Fibroblast of lung (primary cell): ENCODE data around the gene PPM1E. TPM values are rescaled to one million over a fixed set of nuclear protein-coding genes. Genes with fewer than 3 reads are reported as not detected.

ENCODE experiments used
- DNase-seq, 2 donors: peaks; one replicate each; pipeline versions ENCODE4 v3.0.0 to v3.0.0-alpha.2; 2010; ENCODE audit warnings: low read depth in 2 of 2
- H2AFZ ChIP-seq: 2 replicates; pipeline ENCODE4 v1.5.1; 2012; ENCODE audit warnings: low read length, control low read depth, inconsistent platforms
- H3K27ac ChIP-seq: 2 replicates; pipeline ENCODE4 v1.5.1; 2011; ENCODE audit warnings: low read length, control low read depth; ENCODE audit not compliant: insufficient read depth
- H3K27me3 ChIP-seq: 2 replicates; pipeline ENCODE4 v1.5.1; 2011; ENCODE audit warnings: mild to moderate bottlenecking, low read length; ENCODE audit not compliant: control insufficient read depth, insufficient read depth
- H3K36me3 ChIP-seq: 2 replicates; pipeline ENCODE4 v1.5.1; 2011; ENCODE audit warnings: low read length; ENCODE audit not compliant: control insufficient read depth, insufficient read depth
- H3K4me1 ChIP-seq: 2 replicates; pipeline ENCODE4 v1.5.1; 2011; ENCODE audit warnings: low read length; ENCODE audit not compliant: control insufficient read depth, insufficient read depth; ENCODE audit errors: extremely low read depth
- H3K4me2 ChIP-seq: 2 replicates; pipeline ENCODE4 v1.5.1; 2011; ENCODE audit warnings: low read length, control low read depth; ENCODE audit not compliant: insufficient read depth; ENCODE audit errors: extremely low read depth
- H3K4me3 ChIP-seq, 4 experiments: fragments of 200-600 bp in 1 of 4; sonication (generic) in 1 of 4; replicated peaks in 1 of 4; 2 replicates each; pipeline ENCODE4 v1.5.1; 2011 to 2016; ENCODE audit warnings: low read length in 4 of 4, low read depth in 3 of 4, mild to moderate bottlenecking in 3 of 4, control low read depth in 2 of 4, inconsistent platforms in 1 of 4, mixed read lengths in 1 of 4; ENCODE audit not compliant: insufficient read depth in 1 of 4; ENCODE audit errors: control extremely low read depth in 1 of 4
- H3K79me2 ChIP-seq: 2 replicates; pipeline ENCODE4 v1.5.1; 2012; ENCODE audit warnings: mild to moderate bottlenecking, low read length, inconsistent platforms; ENCODE audit not compliant: control insufficient read depth, insufficient read depth
- H3K9ac ChIP-seq: 2 replicates; pipeline ENCODE4 v1.5.1; 2011; ENCODE audit warnings: mild to moderate bottlenecking, low read length, control low read depth; ENCODE audit not compliant: insufficient read depth
- H3K9me3 ChIP-seq: 2 replicates; pipeline ENCODE4 v1.5.1; 2012; ENCODE audit warnings: low read depth, low read length; ENCODE audit not compliant: control insufficient read depth, insufficient read depth
- H4K20me1 ChIP-seq: 2 replicates; pipeline ENCODE4 v1.5.1; 2011; ENCODE audit warnings: low read length; ENCODE audit not compliant: control insufficient read depth, insufficient read depth; ENCODE audit errors: extremely low read depth
- EZH2 ChIP-seq: IDR thresholded peaks from 2 replicates; pipeline ENCODE4 v1.5.1; 2012; ENCODE audit warnings: low read length, control low read depth, mild to moderate bottlenecking; ENCODE audit errors: missing control alignments
- polyA plus RNA-seq, 2 donors: library from polyadenylated mRNA; depleted of rRNA in 1 of 2; stranded (reverse) in 1 of 2; unstranded in 1 of 2; fragments of >200 nt; gene quantifications; 2 replicates each; pipeline ENCODE4 v1.2.1, GENCODE V29; 2011 to 2012; ENCODE audit warnings: missing spikeins in 1 of 2
- total RNA-seq: library from RNA; depleted of rRNA; stranded (reverse); fragments of >200 nt; gene quantifications from 2 replicates; pipeline ENCODE4 v1.2.1, GENCODE V29; 2014
- TF ChIP-seq, protein P1 (sequence below), 2 donors: IDR thresholded peaks in 1 of 2; conservative IDR thresholded peaks in 1 of 2; 1 replicate in 1 of 2; 2 replicates in 1 of 2; pipeline ENCODE4 v1.5.1; 2011 to 2012; ENCODE audit warnings: low read length in 2 of 2, control low read depth in 1 of 2, inconsistent platforms in 1 of 2, low read depth in 1 of 2, mild to moderate bottlenecking in 1 of 2

The PPM1E gene
- total and polyA plus RNA-seq, 2 donors (not counting 1 experiment from before 2014, with no cell fraction given): 0.02 to 0.50 TPM

DNA sequence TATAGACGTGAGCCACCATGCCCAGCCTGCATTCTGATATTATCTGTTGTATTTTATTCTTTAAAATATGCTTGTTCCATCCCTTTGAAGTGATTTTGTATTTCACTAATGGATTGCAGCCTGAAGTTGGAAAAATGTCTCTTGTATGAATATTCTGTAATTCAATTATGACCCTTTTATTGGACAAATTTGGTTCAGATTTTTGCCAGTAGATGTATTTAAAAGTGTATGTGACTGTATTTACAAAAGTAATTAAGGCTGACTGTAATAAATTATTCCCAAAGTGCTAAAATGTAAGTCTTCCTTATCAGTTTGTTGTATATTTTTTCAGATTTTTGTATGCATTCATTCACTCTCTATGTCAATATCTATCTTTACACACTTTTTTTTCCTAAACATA lies 23.8 kb downstream of the PPM1E start:
- Histone ChIP-seq H4K20me1 (no peaks in the 10 kb centered on the region), H2AFZ (no peak overlapping the region), H3K36me3 (no peaks in the 10 kb centered on the region), H3K27ac (no peak overlapping the region), H3K27me3 (no peaks in the 10 kb centered on the region), H3K4me2 (no peak overlapping the region), H3K4me3 (no peak overlapping the region), H3K4me1 (no peaks in the 10 kb centered on the region), H3K79me2 (no peaks in the 10 kb centered on the region), H3K9me3 (no peaks in the 10 kb centered on the region), H3K9ac (no peak overlapping the region)
- no peak for DNase-seq
- TF ChIP-seq EZH2: no peak
- TF ChIP-seq, protein P1, sequence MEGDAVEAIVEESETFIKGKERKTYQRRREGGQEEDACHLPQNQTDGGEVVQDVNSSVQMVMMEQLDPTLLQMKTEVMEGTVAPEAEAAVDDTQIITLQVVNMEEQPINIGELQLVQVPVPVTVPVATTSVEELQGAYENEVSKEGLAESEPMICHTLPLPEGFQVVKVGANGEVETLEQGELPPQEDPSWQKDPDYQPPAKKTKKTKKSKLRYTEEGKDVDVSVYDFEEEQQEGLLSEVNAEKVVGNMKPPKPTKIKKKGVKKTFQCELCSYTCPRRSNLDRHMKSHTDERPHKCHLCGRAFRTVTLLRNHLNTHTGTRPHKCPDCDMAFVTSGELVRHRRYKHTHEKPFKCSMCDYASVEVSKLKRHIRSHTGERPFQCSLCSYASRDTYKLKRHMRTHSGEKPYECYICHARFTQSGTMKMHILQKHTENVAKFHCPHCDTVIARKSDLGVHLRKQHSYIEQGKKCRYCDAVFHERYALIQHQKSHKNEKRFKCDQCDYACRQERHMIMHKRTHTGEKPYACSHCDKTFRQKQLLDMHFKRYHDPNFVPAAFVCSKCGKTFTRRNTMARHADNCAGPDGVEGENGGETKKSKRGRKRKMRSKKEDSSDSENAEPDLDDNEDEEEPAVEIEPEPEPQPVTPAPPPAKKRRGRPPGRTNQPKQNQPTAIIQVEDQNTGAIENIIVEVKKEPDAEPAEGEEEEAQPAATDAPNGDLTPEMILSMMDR (conservative IDR thresholded peaks at IDR 0.05 in 1 of 2, IDR thresholded peaks at IDR 0.05 in 1 of 2; ENCODE audit: low read depth in 1 of 2, low read length in 2 of 2): no peak

DNA sequence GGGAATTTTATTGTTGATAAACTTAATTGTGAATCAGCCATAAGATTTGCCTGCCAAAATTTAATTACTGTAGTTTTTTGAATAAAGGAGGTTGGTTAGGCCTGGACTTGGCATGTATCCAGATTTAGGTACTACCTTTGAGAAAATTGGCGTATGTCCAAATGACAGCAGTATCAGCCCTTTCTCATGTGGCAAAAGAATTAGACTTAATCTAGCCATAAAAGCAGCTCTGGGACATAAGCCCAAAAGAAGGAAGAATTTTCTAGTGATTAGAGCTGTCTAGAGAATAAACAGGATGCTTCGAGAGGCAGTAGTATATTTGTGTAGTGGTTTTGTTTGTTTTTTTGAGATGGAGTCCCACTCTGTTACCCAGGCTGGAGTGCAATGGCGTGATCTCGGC lies 27.7 kb downstream of the PPM1E start:
- no peaks in the 10 kb centered on the region for H3K36me3 ChIP-seq
- H3K79me2 ChIP-seq: no peaks in the 10 kb centered on the region
- no peak overlapping the region for H3K4me3 ChIP-seq
- H3K27ac ChIP-seq: no peak overlapping the region
- DNase-seq: peak; percentile 3 to 4
- no peak overlapping the region for H3K9ac ChIP-seq
- TF ChIP-seq, protein P1 (conservative IDR thresholded peaks at IDR 0.05 in 1 of 2, IDR thresholded peaks at IDR 0.05 in 1 of 2; ENCODE audit: low read depth in 1 of 2, low read length in 2 of 2): no peak
- TF ChIP-seq EZH2: no peak
- no peaks in the 10 kb centered on the region for H3K27me3 ChIP-seq
- no peaks in the 10 kb centered on the region for H4K20me1 ChIP-seq
- no peak overlapping the region for H2AFZ ChIP-seq
- no peaks in the 10 kb centered on the region for H3K4me1 ChIP-seq
- H3K9me3 ChIP-seq: no peaks in the 10 kb centered on the region
- H3K4me2 ChIP-seq: no peak overlapping the region

DNA sequence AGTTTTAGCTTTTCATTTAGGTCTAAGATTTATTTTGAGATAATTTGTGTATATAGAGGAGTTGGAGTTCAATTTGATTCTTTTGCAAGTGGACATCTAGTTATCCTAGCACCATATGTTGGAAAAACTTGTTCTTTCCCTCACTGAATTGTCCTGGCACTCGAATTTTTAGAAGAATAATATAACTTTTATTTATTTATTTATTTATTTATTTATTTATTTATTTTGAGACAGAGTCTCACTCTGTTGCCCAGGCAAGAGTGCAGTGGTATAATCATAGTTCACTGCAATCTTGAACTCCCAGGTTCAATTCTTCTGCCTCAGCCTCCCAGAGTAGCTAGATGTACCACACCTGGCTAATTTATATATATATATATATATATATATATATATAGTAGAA lies 29.4 kb downstream of the PPM1E start:
- Histone ChIP-seq H3K9me3 (no peaks in the 10 kb centered on the region), H3K4me2 (no peak overlapping the region), H3K27ac (no peak overlapping the region), H2AFZ (no peak overlapping the region), H3K4me3 (no peak overlapping the region), H4K20me1 (no peaks in the 10 kb centered on the region), H3K79me2 (no peaks in the 10 kb centered on the region), H3K9ac (no peak overlapping the region), H3K36me3 (no peaks in the 10 kb centered on the region), H3K27me3 (no peaks in the 10 kb centered on the region), H3K4me1 (no peaks in the 10 kb centered on the region)
- DNase-seq: no peak
- TF ChIP-seq, protein P1 (conservative IDR thresholded peaks at IDR 0.05 in 1 of 2, IDR thresholded peaks at IDR 0.05 in 1 of 2; ENCODE audit: low read depth in 1 of 2, low read length in 2 of 2): no peak
- TF ChIP-seq EZH2: no peak
